HEK293 (cell line): Measurements from ENCODE around the gene DUSP2.

Source experiments
- CTCF ChIA-PET: fragments of 350-600 bp; formaldehyde crosslinking; extraction: SDS; loops from one replicate; lab custom pipeline; 2021; ENCODE audit warnings: antibody characterized with exemption; lab: Yijun Ruan, JAX
- POLR2A ChIA-PET: fragments of 300-600 bp; formaldehyde crosslinking; extraction: SDS; loops from one replicate; lab custom pipeline; 2020; ENCODE audit warnings: antibody characterized with exemption, inconsistent platforms; lab: Yijun Ruan, JAX
- H3K27ac ChIP-seq: fragments of 200-500 bp; sonication (Bioruptor generic); 2 replicates; pipeline ENCODE4 v1.5.1; 2014; ENCODE audit warnings: low read depth, low read length, control low read depth, inconsistent platforms; ENCODE audit errors: extremely low read depth
- H3K36me3 ChIP-seq, 2 experiments: fragments of 200-500 bp in 1 of 2; sonication (Bioruptor generic) in 1 of 2; 1 replicate in 1 of 2; 2 replicates in 1 of 2; pipeline ENCODE4 v1.5.1; 2014 to 2017; ENCODE audit warnings: inconsistent platforms in 2 of 2, low read length in 2 of 2; ENCODE audit not compliant: control insufficient read depth in 2 of 2, insufficient read depth in 1 of 2
- H3K4me1 ChIP-seq: fragments of 200-500 bp; sonication (Bioruptor generic); 2 replicates; pipeline ENCODE4 v1.5.1; 2014; ENCODE audit warnings: mild to moderate bottlenecking, low read length, inconsistent platforms; ENCODE audit not compliant: control insufficient read depth, insufficient read depth
- H3K4me3 ChIP-seq: 2 replicates; pipeline ENCODE4 v1.5.1; 2011; ENCODE audit warnings: low read depth, mild to moderate bottlenecking, control low read depth, low read length, moderate library complexity
- H3K9me3 ChIP-seq: fragments of 200-500 bp; sonication (Bioruptor generic); 2 replicates; pipeline ENCODE4 v1.5.1; 2014; ENCODE audit warnings: low read depth, low read length, inconsistent platforms; ENCODE audit not compliant: control insufficient read depth, insufficient read depth
- EGR2 ChIP-seq: fragments of 450-650 bp; formaldehyde crosslinking; IDR thresholded peaks from 2 replicates; pipeline ENCODE4 v1.5.1; 2016; ENCODE audit warnings: low read depth, missing biosample characterization, missing genetic modification characterization
- HOXA7 ChIP-seq: sonication (generic); formaldehyde crosslinking; IDR thresholded peaks from 2 replicates; pipeline ENCODE4 v1.8.1; 2022; ENCODE audit warnings: missing genetic modification reagents, borderline replicate concordance
- HOXC10 ChIP-seq: sonication (generic); formaldehyde crosslinking; IDR thresholded peaks from 2 replicates; pipeline ENCODE4 v1.8.1; 2023; ENCODE audit warnings: mild to moderate bottlenecking, missing genetic modification reagents
- SCRT2 ChIP-seq: fragments of 450-650 bp; formaldehyde crosslinking; IDR thresholded peaks from 2 replicates; pipeline ENCODE4 v1.5.1; 2016; ENCODE audit warnings: missing biosample characterization, missing genetic modification characterization
- ZIC2 ChIP-seq: fragments of 450-650 bp; formaldehyde crosslinking; IDR thresholded peaks from 2 replicates; pipeline ENCODE4 v1.5.1; 2016; ENCODE audit warnings: missing biosample characterization, missing genetic modification characterization
- ZNF138 ChIP-seq: fragments of 450-650 bp; formaldehyde crosslinking; IDR thresholded peaks from 2 replicates; pipeline ENCODE4 v1.5.1; 2016; ENCODE audit warnings: missing biosample characterization, missing genetic modification characterization, borderline replicate concordance
- ZNF146 ChIP-seq: fragments of 450-650 bp; formaldehyde crosslinking; IDR thresholded peaks from 2 replicates; pipeline ENCODE4 v1.5.1; 2016; ENCODE audit warnings: missing biosample characterization, missing genetic modification characterization
- ZNF169 ChIP-seq: fragments of 450-650 bp; formaldehyde crosslinking; IDR thresholded peaks from 2 replicates; pipeline ENCODE4 v1.5.1; 2016; ENCODE audit warnings: missing biosample characterization, missing genetic modification characterization
- ZNF174 ChIP-seq: fragments of 450-650 bp; formaldehyde crosslinking; IDR thresholded peaks from 2 replicates; pipeline ENCODE4 v1.5.0; 2017; ENCODE audit warnings: missing biosample characterization, mild to moderate bottlenecking, missing genetic modification characterization
- ZNF175 ChIP-seq: fragments of 450-650 bp; formaldehyde crosslinking; IDR thresholded peaks from 2 replicates; pipeline ENCODE4 v1.5.1; 2016; ENCODE audit warnings: missing biosample characterization, missing genetic modification characterization
- ZNF184 ChIP-seq: fragments of 450-650 bp; IDR thresholded peaks from 2 replicates; pipeline ENCODE4 v1.5.1; 2018; ENCODE audit warnings: missing biosample characterization, mild to moderate bottlenecking, missing genetic modification characterization
- ZNF513 ChIP-seq: fragments of 450-650 bp; IDR thresholded peaks from 2 replicates; pipeline ENCODE4 v1.5.1; 2018; ENCODE audit warnings: missing biosample characterization, missing genetic modification characterization
- ZNF549 ChIP-seq: fragments of 450-650 bp; IDR thresholded peaks from 2 replicates; pipeline ENCODE4 v1.5.1; 2018; ENCODE audit warnings: missing biosample characterization, missing genetic modification characterization, mild to moderate bottlenecking, inconsistent platforms, moderate library complexity
- ZNF561 ChIP-seq: fragments of 450-650 bp; IDR thresholded peaks from 2 replicates; pipeline ENCODE4 v1.5.1; 2018; ENCODE audit warnings: missing biosample characterization, missing genetic modification characterization, borderline replicate concordance
- ZNF629 ChIP-seq: fragments of 450-650 bp; formaldehyde crosslinking; IDR thresholded peaks from 2 replicates; pipeline ENCODE4 v1.5.1; 2017; ENCODE audit warnings: missing biosample characterization, missing genetic modification characterization
- ZNF658 ChIP-seq: fragments of 450-650 bp; formaldehyde crosslinking; IDR thresholded peaks from 2 replicates; pipeline ENCODE4; 2016; ENCODE audit warnings: missing biosample characterization, missing genetic modification characterization
- TF ChIP-seq, protein P1 (sequence below): fragments of 450-650 bp; formaldehyde crosslinking; IDR thresholded peaks from 2 replicates; pipeline ENCODE4 v1.5.1; 2017; ENCODE audit warnings: missing biosample characterization, missing genetic modification characterization
- TF ChIP-seq, protein P2 (sequence below): fragments of 450-650 bp; formaldehyde crosslinking; IDR thresholded peaks from 2 replicates; pipeline ENCODE4 v1.5.1; 2016; ENCODE audit warnings: missing biosample characterization, missing genetic modification characterization, borderline replicate concordance
- TF ChIP-seq, protein P3 (sequence below): fragments of 450-650 bp; formaldehyde crosslinking; IDR thresholded peaks from 2 replicates; pipeline ENCODE4 v1.5.1; 2016; ENCODE audit warnings: missing biosample characterization, missing genetic modification characterization

Gene DUSP2

GRCh38 chr2:96158554-96158940, 13.3 kb upstream of the DUSP2 start (continued):
- TF ChIP-seq EGR2 (tag by site-specific recombination) (no peak), ZNF175 (tag by site-specific recombination) (no peak), ZNF549 (tag by site-specific recombination) (no peak), ZNF658 (no peak)
- TF ChIP-seq, protein P1, sequence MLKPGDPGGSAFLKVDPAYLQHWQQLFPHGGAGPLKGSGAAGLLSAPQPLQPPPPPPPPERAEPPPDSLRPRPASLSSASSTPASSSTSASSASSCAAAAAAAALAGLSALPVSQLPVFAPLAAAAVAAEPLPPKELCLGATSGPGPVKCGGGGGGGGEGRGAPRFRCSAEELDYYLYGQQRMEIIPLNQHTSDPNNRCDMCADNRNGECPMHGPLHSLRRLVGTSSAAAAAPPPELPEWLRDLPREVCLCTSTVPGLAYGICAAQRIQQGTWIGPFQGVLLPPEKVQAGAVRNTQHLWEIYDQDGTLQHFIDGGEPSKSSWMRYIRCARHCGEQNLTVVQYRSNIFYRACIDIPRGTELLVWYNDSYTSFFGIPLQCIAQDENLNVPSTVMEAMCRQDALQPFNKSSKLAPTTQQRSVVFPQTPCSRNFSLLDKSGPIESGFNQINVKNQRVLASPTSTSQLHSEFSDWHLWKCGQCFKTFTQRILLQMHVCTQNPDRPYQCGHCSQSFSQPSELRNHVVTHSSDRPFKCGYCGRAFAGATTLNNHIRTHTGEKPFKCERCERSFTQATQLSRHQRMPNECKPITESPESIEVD (tag by site-specific recombination): no peak
- TF ChIP-seq, protein P2, sequence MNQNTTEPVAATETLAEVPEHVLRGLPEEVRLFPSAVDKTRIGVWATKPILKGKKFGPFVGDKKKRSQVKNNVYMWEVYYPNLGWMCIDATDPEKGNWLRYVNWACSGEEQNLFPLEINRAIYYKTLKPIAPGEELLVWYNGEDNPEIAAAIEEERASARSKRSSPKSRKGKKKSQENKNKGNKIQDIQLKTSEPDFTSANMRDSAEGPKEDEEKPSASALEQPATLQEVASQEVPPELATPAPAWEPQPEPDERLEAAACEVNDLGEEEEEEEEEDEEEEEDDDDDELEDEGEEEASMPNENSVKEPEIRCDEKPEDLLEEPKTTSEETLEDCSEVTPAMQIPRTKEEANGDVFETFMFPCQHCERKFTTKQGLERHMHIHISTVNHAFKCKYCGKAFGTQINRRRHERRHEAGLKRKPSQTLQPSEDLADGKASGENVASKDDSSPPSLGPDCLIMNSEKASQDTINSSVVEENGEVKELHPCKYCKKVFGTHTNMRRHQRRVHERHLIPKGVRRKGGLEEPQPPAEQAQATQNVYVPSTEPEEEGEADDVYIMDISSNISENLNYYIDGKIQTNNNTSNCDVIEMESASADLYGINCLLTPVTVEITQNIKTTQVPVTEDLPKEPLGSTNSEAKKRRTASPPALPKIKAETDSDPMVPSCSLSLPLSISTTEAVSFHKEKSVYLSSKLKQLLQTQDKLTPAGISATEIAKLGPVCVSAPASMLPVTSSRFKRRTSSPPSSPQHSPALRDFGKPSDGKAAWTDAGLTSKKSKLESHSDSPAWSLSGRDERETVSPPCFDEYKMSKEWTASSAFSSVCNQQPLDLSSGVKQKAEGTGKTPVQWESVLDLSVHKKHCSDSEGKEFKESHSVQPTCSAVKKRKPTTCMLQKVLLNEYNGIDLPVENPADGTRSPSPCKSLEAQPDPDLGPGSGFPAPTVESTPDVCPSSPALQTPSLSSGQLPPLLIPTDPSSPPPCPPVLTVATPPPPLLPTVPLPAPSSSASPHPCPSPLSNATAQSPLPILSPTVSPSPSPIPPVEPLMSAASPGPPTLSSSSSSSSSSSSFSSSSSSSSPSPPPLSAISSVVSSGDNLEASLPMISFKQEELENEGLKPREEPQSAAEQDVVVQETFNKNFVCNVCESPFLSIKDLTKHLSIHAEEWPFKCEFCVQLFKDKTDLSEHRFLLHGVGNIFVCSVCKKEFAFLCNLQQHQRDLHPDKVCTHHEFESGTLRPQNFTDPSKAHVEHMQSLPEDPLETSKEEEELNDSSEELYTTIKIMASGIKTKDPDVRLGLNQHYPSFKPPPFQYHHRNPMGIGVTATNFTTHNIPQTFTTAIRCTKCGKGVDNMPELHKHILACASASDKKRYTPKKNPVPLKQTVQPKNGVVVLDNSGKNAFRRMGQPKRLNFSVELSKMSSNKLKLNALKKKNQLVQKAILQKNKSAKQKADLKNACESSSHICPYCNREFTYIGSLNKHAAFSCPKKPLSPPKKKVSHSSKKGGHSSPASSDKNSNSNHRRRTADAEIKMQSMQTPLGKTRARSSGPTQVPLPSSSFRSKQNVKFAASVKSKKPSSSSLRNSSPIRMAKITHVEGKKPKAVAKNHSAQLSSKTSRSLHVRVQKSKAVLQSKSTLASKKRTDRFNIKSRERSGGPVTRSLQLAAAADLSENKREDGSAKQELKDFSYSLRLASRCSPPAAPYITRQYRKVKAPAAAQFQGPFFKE (tag by site-specific recombination): no peak
- TF ChIP-seq, all 188 proteins: peak for 0

- CTCF ChIA-PET: interaction anchor here (0.6 to 1.1 kb wide), 3 partner anchors 17 to 165 kb away, joined by 3 to 5 read pairs (median 4); partner anchors contain the start of gene ASTL
- no peaks in the 10 kb centered on the region for H3K4me1 ChIP-seq
Observed at GRCh38 chr2:96157649-96158553, 12.7 kb upstream of the DUSP2 start.

DNA sequence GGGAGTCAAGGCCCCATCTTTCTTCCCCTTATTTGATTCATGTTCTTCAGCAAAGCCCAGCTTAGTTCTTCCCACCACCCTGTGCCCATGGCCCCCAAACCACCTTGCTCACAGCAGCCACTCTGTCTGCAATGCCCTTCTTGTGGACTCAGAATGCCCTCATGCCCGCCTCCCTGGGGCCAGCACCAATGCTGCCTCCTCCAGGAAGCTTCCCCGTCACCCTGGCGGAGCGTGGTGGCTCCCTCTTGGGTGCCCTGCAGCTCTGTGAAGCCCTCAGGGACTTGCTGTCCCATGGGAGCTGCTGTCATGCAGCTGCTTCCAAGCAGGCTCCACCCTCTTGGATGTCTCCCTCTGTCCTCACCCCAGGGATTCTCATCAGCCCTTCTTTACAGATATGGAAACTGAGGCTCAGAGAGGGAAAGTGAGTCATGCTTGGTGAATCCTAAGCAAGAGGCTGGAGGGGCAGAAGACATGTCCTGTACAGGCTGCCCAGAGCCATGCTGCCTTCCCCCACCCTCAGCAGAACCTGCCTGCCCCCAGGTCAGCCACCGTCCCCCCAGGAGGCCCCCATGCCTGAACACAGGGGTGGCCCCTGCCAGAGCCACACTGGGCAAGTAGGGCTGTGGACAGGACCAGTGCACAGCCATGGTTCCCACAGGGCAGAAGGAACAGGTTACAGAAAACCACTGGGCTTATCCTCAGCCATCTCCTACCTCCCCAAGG, 11.8 kb upstream of the DUSP2 start:
- Histone ChIP-seq H3K4me3 (no peak overlapping the region), H3K9me3 (no peaks in the 10 kb centered on the region), H3K4me1 (no peaks in the 10 kb centered on the region), H3K27ac (no peak overlapping the region), H3K36me3 (no peaks in the 10 kb centered on the region)
- POLR2A ChIA-PET: no interaction called here
- CTCF ChIA-PET: interaction anchor here (3.1 kb wide), 1 partner anchor 17 kb away, joined by 15 read pairs; no protein-coding TSS in a partner anchor
- no peak for TF ChIP-seq SCRT2 (tag by site-specific recombination)
- no peak for TF ChIP-seq ZNF184
- TF ChIP-seq HOXA7 (CRISPR knock-in tag): no peak
- TF ChIP-seq ZNF174: no peak
- TF ChIP-seq ZNF169: no peak
- TF ChIP-seq, protein P3, sequence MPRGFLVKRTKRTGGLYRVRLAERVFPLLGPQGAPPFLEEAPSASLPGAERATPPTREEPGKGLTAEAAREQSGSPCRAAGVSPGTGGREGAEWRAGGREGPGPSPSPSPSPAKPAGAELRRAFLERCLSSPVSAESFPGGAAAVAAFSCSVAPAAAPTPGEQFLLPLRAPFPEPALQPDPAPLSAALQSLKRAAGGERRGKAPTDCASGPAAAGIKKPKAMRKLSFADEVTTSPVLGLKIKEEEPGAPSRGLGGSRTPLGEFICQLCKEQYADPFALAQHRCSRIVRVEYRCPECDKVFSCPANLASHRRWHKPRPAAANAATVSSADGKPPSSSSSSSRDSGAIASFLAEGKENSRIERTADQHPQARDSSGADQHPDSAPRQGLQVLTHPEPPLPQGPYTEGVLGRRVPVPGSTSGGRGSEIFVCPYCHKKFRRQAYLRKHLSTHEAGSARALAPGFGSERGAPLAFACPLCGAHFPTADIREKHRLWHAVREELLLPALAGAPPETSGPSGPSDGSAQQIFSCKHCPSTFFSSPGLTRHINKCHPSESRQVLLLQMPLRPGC (tag by site-specific recombination): no peak
- TF ChIP-seq ZNF146 (tag by site-specific recombination): no peak
- no peak for TF ChIP-seq ZNF138 (tag by site-specific recombination)
- no peak for TF ChIP-seq HOXC10
- TF ChIP-seq ZNF561 (tag by site-specific recombination): no peak
- TF ChIP-seq ZNF629 (tag by site-specific recombination): no peak

More at GRCh38 chr2:96157649-96158553, 12.7 kb upstream of the DUSP2 start:
- Histone ChIP-seq H3K9me3 (no peaks in the 10 kb centered on the region), H3K36me3 (no peaks in the 10 kb centered on the region), H3K4me3 (no peak overlapping the region), H3K27ac (no peak overlapping the region)
- POLR2A ChIA-PET: no interaction called here
- peak; percentile 88 for TF ChIP-seq ZIC2 (tag by site-specific recombination)
- no peak for TF ChIP-seq ZNF513 (tag by site-specific recombination)
- TF ChIP-seq, all 188 proteins: peak for 1
